SIG-M5 treated with dmso at 0.1 percent for 504 hours (cell line): ENCODE measurements around the gene ZNF232.
"Not testable (repeated sequence)": the region's sequence is repeated elsewhere in the genome, so short reads cannot be mapped to it uniquely, and the experiment has no call there.

ENCODE experiments used
- DNase-seq: peaks from one replicate; lab custom pipeline; 2025; ENCODE audit not compliant: unreplicated experiment; lab: John Stamatoyannopoulos, UW

The ZNF232 gene

GRCh38 chr17:5111402-5112204, at the start of gene ZNF232:
Gene ZNF232 (minus strand): TSS chr17:5111878. CDS start chr17:5111822, 56 bp downstream.
- DNase-seq = peak; percentile 79

- not testable (repeated sequence) for DNase-seq
Observed at GRCh38 chr17:5160702-5161101, 49.0 kb upstream of the ZNF232 start.

GRCh38 chr17:5146122-5146521, 34.4 kb upstream of the ZNF232 start:
- DNase-seq = not testable (repeated sequence)

- DNase-seq = not testable (repeated sequence)
Observed at GRCh38 chr17:5142877-5143276, 31.2 kb upstream of the ZNF232 start.

- DNase-seq = no peak
Observed at GRCh38 chr17:5139458-5139732, 27.7 kb upstream of the ZNF232 start.

- DNase-seq = no peak
Observed at GRCh38 chr17:5138616-5139457, 27.2 kb upstream of the ZNF232 start.

- DNase-seq = not testable (repeated sequence)
Observed at GRCh38 chr17:5138198-5138544, 26.5 kb upstream of the ZNF232 start.

- not testable (repeated sequence) for DNase-seq
Observed at GRCh38 chr17:5137511-5138197, 26.0 kb upstream of the ZNF232 start.

GRCh38 chr17:5136580-5137412, 25.1 kb upstream of the ZNF232 start:
- DNase-seq = not testable (repeated sequence)

- no peak for DNase-seq
Observed at GRCh38 chr17:5135726-5136579, 24.3 kb upstream of the ZNF232 start.

- DNase-seq = not testable (repeated sequence)
Observed at GRCh38 chr17:5135131-5135712, 23.5 kb upstream of the ZNF232 start.

GRCh38 chr17:5134571-5134970, 22.9 kb upstream of the ZNF232 start:
- not testable (repeated sequence) for DNase-seq

- DNase-seq = not testable (repeated sequence)
Observed at GRCh38 chr17:5133961-5134360, 22.3 kb upstream of the ZNF232 start.

GRCh38 chr17:5133311-5133710, 21.6 kb upstream of the ZNF232 start:
- DNase-seq = no peak

- not testable (repeated sequence) for DNase-seq
Observed at GRCh38 chr17:5132503-5133225, 21.0 kb upstream of the ZNF232 start.

- not testable (repeated sequence) for DNase-seq
Observed at GRCh38 chr17:5131799-5132502, 20.3 kb upstream of the ZNF232 start.

- no peak for DNase-seq
Observed at GRCh38 chr17:5131146-5131715, 19.6 kb upstream of the ZNF232 start.

- DNase-seq = not testable (repeated sequence)
Observed at GRCh38 chr17:5130687-5131086, 19.0 kb upstream of the ZNF232 start.
